Endothelial cell (in vitro differentiated cells): ENCODE results near the gene CD200R1L. TPM values are rescaled to one million over a fixed set of nuclear protein-coding genes. Genes with fewer than 3 reads are reported as not detected.

Source experiments
- DNase-seq: peaks from one replicate; pipeline ENCODE4 v3.0.0; 2021; ENCODE audit warnings: low spot score
- H3K27ac Mint-ChIP-seq: one replicate; pipeline ENCODE4 v1.8.0; 2021; ENCODE audit warnings: mixed read lengths, inconsistent platforms; ENCODE audit not compliant: unreplicated experiment
- H3K27me3 Mint-ChIP-seq: one replicate; pipeline ENCODE4 v1.8.0; 2021; ENCODE audit warnings: mild to moderate bottlenecking, moderate library complexity, mixed read lengths, inconsistent platforms; ENCODE audit not compliant: unreplicated experiment
- H3K36me3 Mint-ChIP-seq: one replicate; pipeline ENCODE4 v1.8.0; 2021; ENCODE audit warnings: mild to moderate bottlenecking, low read depth, mixed read lengths, inconsistent platforms; ENCODE audit not compliant: unreplicated experiment
- H3K4me1 Mint-ChIP-seq: one replicate; pipeline ENCODE4 v1.8.0; 2021; ENCODE audit warnings: mild to moderate bottlenecking, mixed read lengths, inconsistent platforms; ENCODE audit not compliant: unreplicated experiment
- H3K4me3 Mint-ChIP-seq: one replicate; pipeline ENCODE4 v1.8.0; 2021; ENCODE audit warnings: mild to moderate bottlenecking, mixed read lengths, inconsistent platforms; ENCODE audit not compliant: unreplicated experiment
- H3K9me3 Mint-ChIP-seq: one replicate; pipeline ENCODE4 v1.8.0; 2021; ENCODE audit warnings: mixed read lengths, inconsistent platforms; ENCODE audit not compliant: unreplicated experiment
- CTCF ChIP-seq: fragments of 200-600 bp; sonication (generic); IDR thresholded peaks from one replicate; pipeline ENCODE4 v1.5.0; 2021; ENCODE audit warnings: antibody characterized with exemption; ENCODE audit not compliant: unreplicated experiment
- total RNA-seq: library from RNA; stranded (reverse); fragmentation: NEBNext Ultra II Directional; extraction: Animal tissue kit (Norgen Biotek cat#: 25700); gene quantifications from one replicate; pipeline ENCODE4 v1.2.1, GENCODE V29; 2021; ENCODE audit not compliant: unreplicated experiment

CD200R1L gene
- total RNA-seq, 1 donor from 2014 or later = not detected

DNA sequence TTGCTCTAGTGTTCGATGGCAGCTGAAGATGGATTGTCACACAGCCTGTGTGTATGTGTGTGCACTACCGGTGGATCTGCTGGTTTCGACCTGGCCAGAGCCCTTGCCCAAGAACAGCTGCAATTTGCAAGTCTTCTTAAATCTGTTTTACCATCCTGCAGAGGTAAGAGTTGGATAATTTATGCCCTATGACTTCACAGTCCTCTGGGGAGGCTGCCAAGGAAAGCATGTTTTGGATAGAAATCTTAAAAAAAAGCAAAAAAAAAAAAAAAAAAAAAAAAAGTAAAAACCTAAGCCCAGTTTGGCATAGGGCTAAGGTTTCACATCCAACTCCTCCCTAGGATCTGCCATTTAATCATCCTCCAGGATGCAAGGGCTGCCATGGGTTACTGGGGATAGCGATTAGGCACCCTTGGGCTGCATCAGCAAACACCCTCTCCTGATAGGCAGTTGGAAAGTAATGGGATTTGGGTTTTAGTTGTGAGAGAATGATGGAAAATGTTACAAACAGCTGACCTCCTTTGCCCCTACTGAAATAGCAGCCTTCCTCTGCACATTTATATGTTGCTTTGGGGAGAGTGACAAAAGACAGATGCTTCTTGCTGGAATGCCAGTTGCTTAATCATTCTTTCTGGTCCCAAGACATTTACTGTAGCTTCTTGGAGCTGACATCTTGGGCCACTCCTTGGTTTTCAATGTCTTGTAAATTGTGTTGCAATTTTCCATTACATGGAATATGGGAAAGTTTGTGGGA, 35.4 kb downstream of the CD200R1L start:
- DNase-seq = no peak
- Mint-ChIP-seq H3K27me3 (no peaks in the 10 kb centered on the region), H3K4me3 (no peak overlapping the region), H3K9me3 (no peaks in the 10 kb centered on the region), H3K36me3 (no peaks in the 10 kb centered on the region), H3K27ac (no peak overlapping the region), H3K4me1 (peaks cover 21% of the 10 kb centered on the region)
- TF ChIP-seq CTCF = no peak

- DNase-seq = no peak
- H3K27ac Mint-ChIP-seq = no peak overlapping the region
These were observed 36.1 kb downstream of the CD200R1L start for GRCh38 chr3:112810561-112810960.

DNA sequence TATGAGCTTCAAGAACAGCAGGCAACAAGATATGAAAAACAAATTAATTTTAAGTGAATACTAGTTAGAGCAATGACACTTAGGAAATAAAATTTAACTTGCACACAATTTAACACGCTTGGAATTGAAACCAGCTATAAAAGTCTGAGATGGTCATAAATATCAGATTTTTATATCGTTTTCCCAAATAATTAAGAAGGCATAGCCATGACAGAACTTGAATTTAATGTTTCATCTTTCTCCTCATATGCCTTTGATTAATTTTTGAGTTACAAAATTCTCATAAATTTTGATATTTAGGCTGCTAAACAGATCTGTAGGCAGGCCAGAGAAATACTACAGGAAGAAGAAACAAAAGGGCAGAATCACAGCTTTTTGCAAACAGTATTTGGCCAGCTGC, 38.5 kb downstream of the CD200R1L start:
- DNase-seq = no peak
- no peaks in the 10 kb centered on the region for H3K36me3 Mint-ChIP-seq
- no peak for TF ChIP-seq CTCF

More at GRCh38 chr3:112810561-112810960, 36.1 kb downstream of the CD200R1L start:
- no peaks in the 10 kb centered on the region for H3K36me3 Mint-ChIP-seq
- no peak overlapping the region for H3K4me3 Mint-ChIP-seq
- no peak for TF ChIP-seq CTCF
- H3K27me3 Mint-ChIP-seq = no peaks in the 10 kb centered on the region
- peaks cover 21% of the 10 kb centered on the region for H3K4me1 Mint-ChIP-seq
- H3K9me3 Mint-ChIP-seq = no peaks in the 10 kb centered on the region

DNA sequence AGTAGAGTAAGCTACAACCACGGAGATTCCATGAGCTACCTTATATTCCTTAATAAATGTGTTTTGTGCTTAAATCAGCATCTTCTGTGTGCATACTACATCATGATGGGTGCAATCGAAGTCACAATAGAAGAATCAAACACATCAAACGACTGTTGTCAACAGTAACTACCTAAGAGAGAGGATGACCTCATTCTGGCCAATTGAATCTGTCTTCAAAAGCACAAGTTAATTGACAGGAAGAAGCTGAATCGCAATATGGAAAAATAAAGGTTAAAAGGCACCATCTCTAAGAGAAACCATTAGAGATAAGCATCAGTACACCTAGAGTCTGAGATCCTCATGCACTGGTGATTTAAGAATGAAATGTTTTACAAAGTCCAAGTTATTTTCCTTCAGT, 39.0 kb downstream of the CD200R1L start:
- DNase-seq = no peak
- no peaks in the 10 kb centered on the region for H3K27me3 Mint-ChIP-seq
- no peak overlapping the region for H3K4me3 Mint-ChIP-seq

More for the DNA sequence above, 38.5 kb downstream of the CD200R1L start:
- peaks cover 8% of the 10 kb centered on the region for H3K4me1 Mint-ChIP-seq
- no peak overlapping the region for H3K4me3 Mint-ChIP-seq
- H3K9me3 Mint-ChIP-seq = no peaks in the 10 kb centered on the region
- H3K27me3 Mint-ChIP-seq = no peaks in the 10 kb centered on the region
- H3K27ac Mint-ChIP-seq = no peak overlapping the region

More for the DNA sequence above, 39.0 kb downstream of the CD200R1L start:
- H3K9me3 Mint-ChIP-seq = no peaks in the 10 kb centered on the region
- peaks cover 7% of the 10 kb centered on the region for H3K4me1 Mint-ChIP-seq
- no peak for TF ChIP-seq CTCF
- no peaks in the 10 kb centered on the region for H3K36me3 Mint-ChIP-seq
- no peak overlapping the region for H3K27ac Mint-ChIP-seq
